H1 (cell line): Measurements from ENCODE around the gene TAS2R13. TPM values are rescaled to one million over a fixed set of nuclear protein-coding genes. Genes with fewer than 3 reads are reported as not detected.

ENCODE experiments used
- CTCF ChIA-PET: fragments of 300-600 bp; sonication (Branson Sonifier 250); formaldehyde crosslinking; loops from one replicate; lab custom pipeline; 2021; ENCODE audit not compliant: partially characterized antibody; lab: Charles Lee
- POLR2A ChIA-PET: fragments of 300-600 bp; sonication (Branson Sonifier 250); formaldehyde crosslinking; loops from one replicate; lab custom pipeline; 2021; ENCODE audit warnings: inconsistent platforms; ENCODE audit not compliant: partially characterized antibody; lab: Charles Lee
- DNase-seq, 2 experiments: peaks; one replicate each; pipeline versions ENCODE4 v3.0.0 to v3.0.0-alpha.2; 2010 to 2022; ENCODE audit warnings: low spot score in 2 of 2, low read depth in 1 of 2, mixed read lengths in 1 of 2
- FAIRE-seq: peaks from 2 replicates; lab custom pipeline; 2011; peaks lifted over from hg19 to GRCh38; lab: Jason Lieb, UNC
- H2AFZ ChIP-seq: 2 replicates; pipeline ENCODE4 v1.8.1; 2012; ENCODE audit warnings: low read length, inconsistent platforms
- H2AK5ac ChIP-seq: 2 replicates; pipeline ENCODE4 v1.6.1; 2013; ENCODE audit warnings: low read depth, low read length
- H2BK120ac ChIP-seq: replicated peaks from 2 replicates; pipeline ENCODE3; 2013; ENCODE audit warnings: low read depth, low read length, inconsistent platforms
- H2BK12ac ChIP-seq: 2 replicates; pipeline ENCODE4 v1.6.1; 2013; ENCODE audit warnings: low read depth, low read length
- H2BK15ac ChIP-seq: 2 replicates; pipeline ENCODE4 v1.6.1; 2013; ENCODE audit warnings: low read length
- H2BK20ac ChIP-seq: 2 replicates; pipeline ENCODE4 v1.6.1; 2013; ENCODE audit warnings: low read length
- H2BK5ac ChIP-seq: 2 replicates; pipeline ENCODE4 v1.6.1; 2013; ENCODE audit warnings: low read depth, low read length
- H3K14ac ChIP-seq: 2 replicates; pipeline ENCODE4 v1.6.1; 2013; ENCODE audit warnings: inconsistent platforms; ENCODE audit not compliant: insufficient read length
- H3K18ac ChIP-seq: 2 replicates; pipeline ENCODE4 v1.6.1; 2013; ENCODE audit warnings: low read length; ENCODE audit errors: extremely low read depth
- H3K23ac ChIP-seq: 2 replicates; pipeline ENCODE4 v1.6.1; 2013; ENCODE audit warnings: inconsistent platforms; ENCODE audit not compliant: insufficient read length
- H3K23me2 ChIP-seq: 2 replicates; pipeline ENCODE4 v1.6.1; 2013; ENCODE audit warnings: low read depth, low read length
- H3K27ac ChIP-seq: 2 replicates; pipeline ENCODE4 v1.6.1; 2011; ENCODE audit warnings: low read depth, low read length, inconsistent platforms
- H3K27me3 ChIP-seq, 4 experiments: replicated peaks in 1 of 4; 1 replicate in 1 of 4; 2 replicates in 3 of 4; pipeline versions ENCODE4 v1.6.1 to v1.8.1; 2011 to 2013; ENCODE audit warnings: low read length in 3 of 4, mild to moderate bottlenecking in 3 of 4, inconsistent platforms in 2 of 4, mixed read lengths in 2 of 4, moderate library complexity in 1 of 4; ENCODE audit not compliant: control insufficient read depth in 3 of 4, insufficient read depth in 3 of 4; ENCODE audit errors: extremely low read depth in 1 of 4
- H3K36me3 ChIP-seq, 4 experiments: 2 replicates each; pipeline versions ENCODE4 v1.6.1 to v1.8.1; 2011 to 2013; ENCODE audit warnings: mild to moderate bottlenecking in 4 of 4, low read length in 3 of 4, moderate library complexity in 2 of 4, control low read depth in 1 of 4, inconsistent platforms in 1 of 4; ENCODE audit not compliant: insufficient read depth in 4 of 4, control insufficient read depth in 2 of 4
- H3K4ac ChIP-seq: replicated peaks from 2 replicates; pipeline ENCODE3; 2013; ENCODE audit warnings: low read length, low read depth, mixed read lengths, inconsistent platforms; ENCODE audit not compliant: insufficient read length
- H3K4me1 ChIP-seq, 4 experiments: replicated peaks in 1 of 4; 1 replicate in 1 of 4; 2 replicates in 3 of 4; pipeline versions ENCODE4 v1.6.1 to v1.8.1; 2011 to 2013; ENCODE audit warnings: low read length in 3 of 4, inconsistent platforms in 2 of 4, mixed read lengths in 1 of 4; ENCODE audit not compliant: insufficient read depth in 4 of 4, control insufficient read depth in 3 of 4
- H3K4me2 ChIP-seq, 2 experiments: 2 replicates each; pipeline versions ENCODE4 v1.6.1 to v1.8.1; 2011 to 2013; ENCODE audit warnings: low read depth in 2 of 2, low read length in 2 of 2, control low read depth in 1 of 2, inconsistent platforms in 1 of 2, mild to moderate bottlenecking in 1 of 2; ENCODE audit not compliant: insufficient read depth in 1 of 2
- H3K4me3 ChIP-seq, 4 experiments: fragments of 200-600, 300-600 bp in 1 of 4; sonication (generic), shearing (Covaris generic), sonication (Bioruptor Twin) in 1 of 4; 2 replicates each; pipeline versions ENCODE4 v1.5.1 to v1.8.1; 2011 to 2016; ENCODE audit warnings: low read length in 4 of 4, low read depth in 3 of 4, control low read depth in 2 of 4, inconsistent platforms in 2 of 4, mild to moderate bottlenecking in 2 of 4, mixed read lengths in 1 of 4, moderate library complexity in 1 of 4; ENCODE audit not compliant: insufficient read depth in 2 of 4; ENCODE audit errors: extremely low read depth in 1 of 4
- H3K56ac ChIP-seq: replicated peaks from 2 replicates; pipeline ENCODE3; 2013; ENCODE audit warnings: low read depth, mild to moderate bottlenecking, mixed read lengths, low read length, inconsistent platforms; ENCODE audit not compliant: insufficient read length
- H3K79me1 ChIP-seq: 2 replicates; pipeline ENCODE4 v1.6.1; 2013; ENCODE audit warnings: low read depth, low read length, control low read depth
- H3K79me2 ChIP-seq, 2 experiments: 2 replicates each; pipeline versions ENCODE4 v1.6.1 to v1.8.1; 2012 to 2013; ENCODE audit warnings: low read length in 2 of 2, mild to moderate bottlenecking in 2 of 2, inconsistent platforms in 1 of 2; ENCODE audit not compliant: insufficient read depth in 2 of 2, control insufficient read depth in 1 of 2
- H3K9ac ChIP-seq, 4 experiments: replicated peaks in 1 of 4; 1 replicate in 1 of 4; 2 replicates in 3 of 4; pipeline versions ENCODE4 v1.6.1 to v1.8.1; 2011 to 2013; ENCODE audit warnings: low read depth in 3 of 4, low read length in 3 of 4, control low read depth in 2 of 4, mild to moderate bottlenecking in 2 of 4, moderate library complexity in 2 of 4, inconsistent platforms in 1 of 4; ENCODE audit errors: extremely low read depth in 1 of 4
- H3K9me3 ChIP-seq, 2 experiments: 2 replicates each; pipeline versions ENCODE4 v1.6.1 to v1.8.1; 2012 to 2013; ENCODE audit warnings: mild to moderate bottlenecking in 2 of 2, moderate library complexity in 2 of 2, control low read depth in 1 of 2, inconsistent platforms in 1 of 2, low read depth in 1 of 2, low read length in 1 of 2, mixed read lengths in 1 of 2; ENCODE audit not compliant: insufficient read depth in 2 of 2
- H4K20me1 ChIP-seq, 2 experiments: replicated peaks in 1 of 2; 2 replicates each; pipeline versions ENCODE3 to v1.8.1; 2011 to 2013; ENCODE audit warnings: inconsistent platforms in 2 of 2, low read length in 2 of 2, mild to moderate bottlenecking in 1 of 2; ENCODE audit not compliant: insufficient read depth in 2 of 2, control insufficient read depth in 1 of 2
- H4K5ac ChIP-seq: 2 replicates; pipeline ENCODE4 v1.6.1; 2013; ENCODE audit warnings: low read length, low read depth, mixed read lengths, inconsistent platforms; ENCODE audit not compliant: insufficient read length
- H4K8ac ChIP-seq: 2 replicates; pipeline ENCODE4 v1.8.0; 2013; ENCODE audit warnings: mild to moderate bottlenecking, moderate library complexity, low read length, inconsistent platforms; ENCODE audit not compliant: insufficient read depth; ENCODE audit errors: extremely low read depth
- H4K91ac ChIP-seq: replicated peaks from 2 replicates; pipeline ENCODE3; 2013; ENCODE audit warnings: low read length, mixed read lengths, inconsistent platforms; ENCODE audit not compliant: insufficient read length
- ASH2L ChIP-seq: fragments of 200-600, 300-600 bp; sonication (generic); IDR thresholded peaks from one replicate; pipeline ENCODE4 v1.7.1; 2017; ENCODE audit warnings: low read length
- BACH1 ChIP-seq: IDR thresholded peaks from 2 replicates; pipeline ENCODE4 v1.6.1; 2012; ENCODE audit warnings: low read length, improper control_type of control experiment
- CBX5 ChIP-seq: fragments of 300-800, 300-1000 bp; sonication (generic); IDR thresholded peaks from 2 replicates; pipeline ENCODE4 v1.7.1; 2016; ENCODE audit warnings: antibody characterized with exemption, low read length, low read depth
- CEBPB ChIP-seq: IDR thresholded peaks from 2 replicates; pipeline ENCODE4 v1.6.1; 2012; ENCODE audit warnings: low read depth, low read length
- CHD1 ChIP-seq: IDR thresholded peaks from 2 replicates; pipeline ENCODE4 v1.6.1; 2012; ENCODE audit warnings: low read depth, low read length, improper control_type of control experiment
- CTBP2 ChIP-seq: IDR thresholded peaks from 2 replicates; pipeline ENCODE4 v1.7.0; 2011; ENCODE audit warnings: borderline replicate concordance, mild to moderate bottlenecking, moderate library complexity, mixed read lengths, low read length; ENCODE audit not compliant: insufficient read depth, insufficient read length
- EGR1 ChIP-seq: IDR thresholded peaks from 2 replicates; pipeline ENCODE4 v1.6.1; 2011; ENCODE audit warnings: low read depth, low read length, borderline replicate concordance
- EP300 ChIP-seq, 2 experiments: IDR thresholded peaks; 1 replicate in 1 of 2; 2 replicates in 1 of 2; pipeline ENCODE4 v1.6.1; 2011 to 2012; ENCODE audit warnings: low read depth in 2 of 2, low read length in 2 of 2, mild to moderate bottlenecking in 2 of 2, borderline replicate concordance in 1 of 2, inconsistent platforms in 1 of 2, moderate library complexity in 1 of 2
- GTF2F1 ChIP-seq: IDR thresholded peaks from 2 replicates; pipeline ENCODE4 v1.6.1; 2012; ENCODE audit warnings: low read depth, low read length, improper control_type of control experiment, borderline replicate concordance
- HDAC2 ChIP-seq, 2 experiments: fragments of 300-600 bp in 1 of 2; sonication (generic) in 1 of 2; IDR thresholded peaks; 2 replicates each; pipeline ENCODE4 v1.6.1; 2011 to 2012; ENCODE audit warnings: low read depth in 2 of 2, low read length in 2 of 2, mild to moderate bottlenecking in 2 of 2, moderate library complexity in 2 of 2, borderline replicate concordance in 1 of 2, inconsistent platforms in 1 of 2
- KDM1A ChIP-seq: fragments of 200-600, 300-600 bp; sonication (generic); IDR thresholded peaks from 2 replicates; pipeline ENCODE4 v1.7.1; 2016; ENCODE audit warnings: mild to moderate bottlenecking, low read length, borderline replicate concordance
- SIN3A ChIP-seq, 2 experiments: IDR thresholded peaks in 1 of 2; conservative IDR thresholded peaks in 1 of 2; 2 replicates each; pipeline ENCODE4 v1.6.1; 2011 to 2012; ENCODE audit warnings: low read length in 2 of 2, improper control_type of control experiment in 1 of 2, low read depth in 1 of 2, mild to moderate bottlenecking in 1 of 2
- SIX5 ChIP-seq: IDR thresholded peaks from 2 replicates; pipeline ENCODE4 v1.6.1; 2011; ENCODE audit warnings: mild to moderate bottlenecking, low read depth, low read length
- SP4 ChIP-seq: IDR thresholded peaks from 2 replicates; pipeline ENCODE4 v1.6.1; 2012; ENCODE audit warnings: low read length, inconsistent platforms
- TEAD4 ChIP-seq: IDR thresholded peaks from 2 replicates; pipeline ENCODE4 v1.6.1; 2012; ENCODE audit warnings: low read depth, low read length, inconsistent platforms, mixed read lengths
- WGBS, 2 experiments: shearing (Covaris generic) in 1 of 2; methylation state at CpG; one replicate each; pipeline versions ENCODE4 v1.1.6 to v1.1.7; 2013 to 2015; ENCODE audit warnings: low lambda C conversion rate in 2 of 2, mixed read lengths in 2 of 2, inconsistent platforms in 1 of 2, low coverage in 1 of 2, missing lambda C conversion rate in 1 of 2; ENCODE audit not compliant: insufficient replicate concordance in 2 of 2, insufficient coverage in 1 of 2, insufficient read length in 1 of 2; ENCODE audit errors: extremely low coverage in 1 of 2, missing lambda C conversion rate in 1 of 2; 5-methylcytosine and 5-hydroxymethylcytosine counted together
- polyA plus RNA-seq, 7 experiments: library from polyadenylated mRNA; depleted of rRNA in 3 of 7; stranded (reverse) in 5 of 7; unstranded in 2 of 7; fragments of >200 nt in 5 of 7; fragments of 200-250 nt in 2 of 7; gene quantifications; 1 replicate in 5 of 7; 2 replicates in 1 of 7; 4 replicates in 1 of 7; pipeline versions ENCODE4 v1.2.1 to v1.2.3, GENCODE V29; 2011 to 2013; ENCODE audit warnings: missing spikeins in 2 of 7, mixed read lengths in 2 of 7
- total RNA-seq: library from RNA; stranded (reverse); fragmentation: NEBNext Ultra II Directional; extraction: Animal tissue kit (Norgen Biotek cat#: 25700); gene quantifications from 2 replicates; pipeline ENCODE4 v1.2.1, GENCODE V29; 2021

The TAS2R13 gene
- total and polyA plus RNA-seq, 2 of the 8 experiments (the other 6 are each of a cell fraction or from before 2014, with no cell fraction given), result 0.09 to 0.17 TPM

- Histone ChIP-seq H2BK15ac (no peak overlapping the region), H3K79me1 (no peaks in the 10 kb centered on the region), H3K4me3 (no peak overlapping the region), H3K56ac (no peak overlapping the region), H3K4me2 (no peak overlapping the region), H3K23me2 (no peaks in the 10 kb centered on the region), H4K5ac (no peak overlapping the region), H3K23ac (no peak overlapping the region), H3K9ac (no peak overlapping the region), H2BK20ac (no peak overlapping the region), H3K4me1 (no peaks in the 10 kb centered on the region), H4K20me1 (no peaks in the 10 kb centered on the region), H3K18ac (no peak overlapping the region), H3K9me3 (no peaks in the 10 kb centered on the region), H3K79me2 (no peaks in the 10 kb centered on the region), H2BK120ac (no peak overlapping the region), H4K91ac (no peak overlapping the region), H3K27me3 (no peaks in the 10 kb centered on the region), H2BK12ac (no peak overlapping the region), H3K36me3 (no peaks in the 10 kb centered on the region), H2BK5ac (no peak overlapping the region), H4K8ac (no peak overlapping the region), H3K14ac (no peak overlapping the region), H2AK5ac (no peak overlapping the region), H3K4ac (no peak overlapping the region), H3K27ac (no peak overlapping the region), H2AFZ (no peak overlapping the region)
- CTCF ChIA-PET, result no interaction called here
- FAIRE-seq (no peak), DNase-seq (no peak)
- 85% methylated on average over 8 of the region's 8 CpGs; no CpG with 5 or more reads in 1 of the 2 experiments for WGBS, 2 experiments
- POLR2A ChIA-PET, result no interaction called here
- TF ChIP-seq TEAD4 (no peak), BACH1 (no peak), CTBP2 (no peak), GTF2F1 (no peak), KDM1A (no peak), SP4 (no peak), CHD1 (no peak), HDAC2 (IDR thresholded peaks at IDR 0.05; ENCODE audit: borderline replicate concordance in 1 of 2, low read depth in 2 of 2, low read length in 2 of 2) (no peak), CBX5 (no peak), CEBPB (no peak), EGR1 (no peak), ASH2L (no peak), SIN3A (conservative IDR thresholded peaks at IDR 0.05 in 1 of 2, IDR thresholded peaks at IDR 0.05 in 1 of 2; ENCODE audit: low read depth in 1 of 2, low read length in 2 of 2) (no peak), EP300 (IDR thresholded peaks at IDR 0.05; ENCODE audit: borderline replicate concordance in 1 of 2, low read depth in 2 of 2, low read length in 2 of 2) (no peak), SIX5 (no peak)
Observed at GRCh38 chr12:10910380-10910779, 1.0 kb upstream of the TAS2R13 start.
